K562 (cell line): Measurements from ENCODE around the gene GMEB2. TPM values are rescaled to one million over a fixed set of nuclear protein-coding genes. Genes with fewer than 3 reads are reported as not detected.

Experiments used
- CAMTA2 ChIP-seq: fragments of 250-450 bp; sonication (Bioruptor Pico); conservative IDR thresholded peaks from 2 replicates; pipeline ENCODE4 v1.5.1; 2022
- HCFC1 ChIP-seq: IDR thresholded peaks from 2 replicates; pipeline ENCODE4 v1.6.1; 2012; ENCODE audit warnings: low read depth, low read length, improper control_type of control experiment
- SMARCA5 ChIP-seq: fragments of 450-650 bp; IDR thresholded peaks from 2 replicates; pipeline ENCODE4 v1.6.1; 2016
- TBP ChIP-seq: optimal IDR thresholded peaks from 2 replicates; pipeline ENCODE3; 2011; ENCODE audit warnings: low read depth, low read length, improper control_type of control experiment
- ZNF407 ChIP-seq: fragments of 450-650 bp; IDR thresholded peaks from 2 replicates; pipeline ENCODE4 v1.6.1; 2016; ENCODE audit warnings: low read depth
- polyA plus RNA-seq, 8 experiments: library from polyadenylated mRNA; depleted of rRNA in 4 of 8; stranded (reverse) in 5 of 8; unstranded in 3 of 8; fragments of >200 nt; fragmentation: Nextera tagmentation in 2 of 8; fragmentation: Illumina TruSeq in 1 of 8; extraction: Ambion mirVana in 2 of 8; extraction: Trizol in 1 of 8; gene quantifications; 2 replicates each; pipeline versions ENCODE4 v1.2.1 to v1.2.3, GENCODE V29; 2011 to 2014; ENCODE audit warnings: inconsistent platforms in 1 of 8, missing spikeins in 1 of 8
- total RNA-seq, 7 experiments: library from RNA; depleted of rRNA in 6 of 7; stranded (reverse); fragments of >200 nt in 6 of 7; fragmentation: Illumina TruSeq in 2 of 7; extraction: Trizol in 2 of 7; gene quantifications; 2 replicates each; pipeline versions ENCODE4 v1.2.1 to v1.2.3, GENCODE V29; 2011 to 2021; ENCODE audit warnings: low replicate concordance in 1 of 7
- TF ChIP-seq, protein P1 (sequence below): fragments of 450-650 bp; IDR thresholded peaks from 2 replicates; pipeline ENCODE4 v1.6.1; 2014; ENCODE audit warnings: low read depth, mild to moderate bottlenecking, moderate library complexity, borderline replicate concordance

The GMEB2 gene
- total and polyA plus RNA-seq, 9 of the 15 experiments (the other 6 are each of a cell fraction or from before 2014, with no cell fraction given), result 0.03 to 13.9 (median 6.3) TPM

DNA sequence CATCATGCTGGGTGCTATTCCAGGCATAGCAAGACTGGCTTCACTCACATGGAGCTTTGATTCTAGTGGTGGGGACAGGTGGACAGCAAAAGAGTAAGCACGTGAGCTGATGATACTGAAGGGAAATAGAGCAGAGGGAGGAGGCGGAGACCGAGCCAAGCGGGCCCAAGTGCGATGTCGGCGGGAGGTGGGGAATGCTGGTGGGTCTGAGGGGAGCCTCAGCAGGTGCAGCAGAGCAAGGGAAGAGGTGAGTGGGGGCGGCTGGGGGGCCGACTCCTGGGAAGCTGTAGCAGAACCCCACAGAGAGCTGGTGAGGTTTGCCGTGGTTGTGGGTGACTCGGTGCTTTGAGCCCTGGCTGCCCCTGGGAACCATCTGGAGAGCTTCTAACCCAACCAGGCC, 41.5 kb upstream of the GMEB2 start (continued):
- TF ChIP-seq ZNF407, result no peak
- TF ChIP-seq, protein P1, sequence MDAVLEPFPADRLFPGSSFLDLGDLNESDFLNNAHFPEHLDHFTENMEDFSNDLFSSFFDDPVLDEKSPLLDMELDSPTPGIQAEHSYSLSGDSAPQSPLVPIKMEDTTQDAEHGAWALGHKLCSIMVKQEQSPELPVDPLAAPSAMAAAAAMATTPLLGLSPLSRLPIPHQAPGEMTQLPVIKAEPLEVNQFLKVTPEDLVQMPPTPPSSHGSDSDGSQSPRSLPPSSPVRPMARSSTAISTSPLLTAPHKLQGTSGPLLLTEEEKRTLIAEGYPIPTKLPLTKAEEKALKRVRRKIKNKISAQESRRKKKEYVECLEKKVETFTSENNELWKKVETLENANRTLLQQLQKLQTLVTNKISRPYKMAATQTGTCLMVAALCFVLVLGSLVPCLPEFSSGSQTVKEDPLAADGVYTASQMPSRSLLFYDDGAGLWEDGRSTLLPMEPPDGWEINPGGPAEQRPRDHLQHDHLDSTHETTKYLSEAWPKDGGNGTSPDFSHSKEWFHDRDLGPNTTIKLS, result no peak
- TF ChIP-seq HCFC1, result no peak
- TF ChIP-seq TBP, result no peak
- no peak for TF ChIP-seq CAMTA2 (CRISPR knock-in tag)
- TF ChIP-seq SMARCA5, result no peak
